ENCODE measurements around the gene INSM2.

Gene INSM2

GRCh38 chr14:35543006-35543405 is 9.0 kb downstream of the INSM2 start:
- no peak overlapping the region for H3K4me3 ChIP-seq (ENCODE audit: low read length)
- TF ChIP-seq, protein P1, sequence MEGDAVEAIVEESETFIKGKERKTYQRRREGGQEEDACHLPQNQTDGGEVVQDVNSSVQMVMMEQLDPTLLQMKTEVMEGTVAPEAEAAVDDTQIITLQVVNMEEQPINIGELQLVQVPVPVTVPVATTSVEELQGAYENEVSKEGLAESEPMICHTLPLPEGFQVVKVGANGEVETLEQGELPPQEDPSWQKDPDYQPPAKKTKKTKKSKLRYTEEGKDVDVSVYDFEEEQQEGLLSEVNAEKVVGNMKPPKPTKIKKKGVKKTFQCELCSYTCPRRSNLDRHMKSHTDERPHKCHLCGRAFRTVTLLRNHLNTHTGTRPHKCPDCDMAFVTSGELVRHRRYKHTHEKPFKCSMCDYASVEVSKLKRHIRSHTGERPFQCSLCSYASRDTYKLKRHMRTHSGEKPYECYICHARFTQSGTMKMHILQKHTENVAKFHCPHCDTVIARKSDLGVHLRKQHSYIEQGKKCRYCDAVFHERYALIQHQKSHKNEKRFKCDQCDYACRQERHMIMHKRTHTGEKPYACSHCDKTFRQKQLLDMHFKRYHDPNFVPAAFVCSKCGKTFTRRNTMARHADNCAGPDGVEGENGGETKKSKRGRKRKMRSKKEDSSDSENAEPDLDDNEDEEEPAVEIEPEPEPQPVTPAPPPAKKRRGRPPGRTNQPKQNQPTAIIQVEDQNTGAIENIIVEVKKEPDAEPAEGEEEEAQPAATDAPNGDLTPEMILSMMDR (conservative IDR thresholded peaks at IDR 0.05; ENCODE audit: low read depth, low read length), result no peak
- no peak for DNase-seq (ENCODE audit: low read depth)

GRCh38 chr14:35549551-35549950 is 15.6 kb downstream of the INSM2 start:
- DNase-seq (ENCODE audit: low read depth), result no peak
- TF ChIP-seq, protein P1 (conservative IDR thresholded peaks at IDR 0.05; ENCODE audit: low read depth, low read length), result no peak
- H3K4me3 ChIP-seq (ENCODE audit: low read length), result no peak overlapping the region

GRCh38 chr14:35551081-35551480 is 17.1 kb downstream of the INSM2 start:
- no peak overlapping the region for H3K4me3 ChIP-seq (ENCODE audit: low read length)
- TF ChIP-seq, protein P1 (conservative IDR thresholded peaks at IDR 0.05; ENCODE audit: low read depth, low read length), result no peak
- no peak for DNase-seq (ENCODE audit: low read depth)

DNA sequence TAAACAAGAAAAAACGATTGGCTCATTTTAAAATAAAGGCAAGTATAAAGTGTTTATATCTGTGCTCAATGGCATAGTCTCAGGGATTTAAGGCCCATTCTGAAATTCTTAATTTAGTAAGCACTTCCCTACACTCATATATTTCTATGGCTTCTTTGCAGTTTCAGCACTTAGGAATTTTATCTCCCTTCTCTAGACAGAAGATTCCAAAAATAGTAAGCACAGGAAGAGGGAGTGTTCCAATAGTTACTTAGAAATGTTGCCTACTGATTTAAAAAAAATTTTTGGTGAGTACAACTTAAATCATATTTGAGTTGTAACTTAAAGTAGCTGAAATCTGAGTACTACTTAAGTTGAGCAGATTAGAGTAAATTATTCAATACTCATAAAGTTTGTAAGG is 19.8 kb downstream of the INSM2 start:
- DNase-seq (ENCODE audit: low read depth), result no peak
- TF ChIP-seq, protein P1 (conservative IDR thresholded peaks at IDR 0.05; ENCODE audit: low read depth, low read length), result no peak
- no peak overlapping the region for H3K4me3 ChIP-seq (ENCODE audit: low read length)

DNA sequence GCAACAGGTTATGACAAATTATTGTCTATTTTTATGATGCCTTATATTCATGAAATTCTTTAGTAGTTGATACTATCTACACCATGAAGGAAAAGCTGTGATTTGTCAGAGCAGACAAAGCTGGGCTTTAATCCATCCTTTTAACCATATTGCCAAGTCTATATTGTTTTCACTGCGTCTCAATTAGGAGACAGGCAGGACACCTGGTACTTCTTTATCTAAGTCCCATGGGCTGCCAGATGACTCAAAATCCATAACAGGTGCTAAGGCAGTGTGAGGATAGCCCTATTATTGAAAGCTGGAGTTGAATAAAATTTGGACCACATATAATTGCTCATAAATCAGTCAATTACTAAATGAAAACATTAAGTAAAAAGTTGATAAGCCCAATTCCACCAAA is 22.6 kb downstream of the INSM2 start:
- H3K4me3 ChIP-seq (ENCODE audit: low read length), result no peak overlapping the region
- TF ChIP-seq, protein P1 (conservative IDR thresholded peaks at IDR 0.05; ENCODE audit: low read depth, low read length), result no peak
- no peak for DNase-seq (ENCODE audit: low read depth)

GRCh38 chr14:35557221-35557747 is 23.3 kb downstream of the INSM2 start:
- no peak for DNase-seq (ENCODE audit: low read depth)
- TF ChIP-seq, protein P1 (conservative IDR thresholded peaks at IDR 0.05; ENCODE audit: low read depth, low read length), result no peak

DNA sequence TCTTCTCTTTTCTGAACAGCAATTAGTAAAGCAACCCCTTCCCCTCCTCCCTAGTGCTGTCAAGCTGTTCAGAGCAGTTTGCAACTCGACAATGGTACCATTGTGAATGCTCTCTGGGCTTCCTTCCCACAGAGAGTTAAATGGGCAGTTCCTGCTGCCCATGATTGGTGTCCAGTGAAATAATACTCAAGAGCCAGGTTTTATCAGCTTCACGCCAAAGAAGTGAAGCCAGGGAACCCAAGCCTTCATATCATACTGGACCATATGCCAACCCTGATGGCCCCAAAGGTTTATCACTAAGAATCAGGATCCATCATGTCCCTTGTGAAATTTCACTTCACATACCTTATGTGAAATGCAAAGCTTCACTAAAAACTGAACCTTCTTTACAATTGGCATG is 24.7 kb downstream of the INSM2 start:
- no peak overlapping the region for H3K4me3 ChIP-seq (ENCODE audit: low read length)
- TF ChIP-seq, protein P1 (conservative IDR thresholded peaks at IDR 0.05; ENCODE audit: low read depth, low read length), result no peak
- no peak for DNase-seq (ENCODE audit: low read depth)

More at GRCh38 chr14:35557221-35557747, 23.3 kb downstream of the INSM2 start:
- H3K4me3 ChIP-seq (ENCODE audit: low read length), result no peak overlapping the region
